ENCODE data around the gene TNFRSF1A.
"Not testable (repeated sequence)": the region's sequence is repeated elsewhere in the genome, so short reads cannot be mapped to it uniquely, and the experiment has no call there.

DNA sequence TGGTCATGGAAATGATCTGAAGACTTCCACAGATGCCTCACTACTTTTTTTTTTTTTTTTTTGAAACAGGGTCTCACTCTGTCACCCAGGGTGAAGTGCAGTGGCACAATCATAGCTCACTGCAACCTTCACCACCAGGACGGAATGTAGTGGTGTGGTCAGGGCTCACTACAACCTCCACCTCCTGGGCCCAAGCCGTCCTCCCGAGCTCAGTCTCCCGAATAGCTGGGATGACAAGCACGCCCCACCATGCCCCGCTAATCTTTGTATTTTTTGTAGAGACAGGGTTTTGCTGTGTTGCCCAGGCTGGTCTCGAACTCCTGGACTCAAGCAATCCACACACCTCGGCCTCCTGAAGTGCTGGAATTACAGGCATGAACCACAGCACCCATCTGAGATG lies 3.3 kb downstream of the TNFRSF1A start:
- TF ChIP-seq, protein P1, sequence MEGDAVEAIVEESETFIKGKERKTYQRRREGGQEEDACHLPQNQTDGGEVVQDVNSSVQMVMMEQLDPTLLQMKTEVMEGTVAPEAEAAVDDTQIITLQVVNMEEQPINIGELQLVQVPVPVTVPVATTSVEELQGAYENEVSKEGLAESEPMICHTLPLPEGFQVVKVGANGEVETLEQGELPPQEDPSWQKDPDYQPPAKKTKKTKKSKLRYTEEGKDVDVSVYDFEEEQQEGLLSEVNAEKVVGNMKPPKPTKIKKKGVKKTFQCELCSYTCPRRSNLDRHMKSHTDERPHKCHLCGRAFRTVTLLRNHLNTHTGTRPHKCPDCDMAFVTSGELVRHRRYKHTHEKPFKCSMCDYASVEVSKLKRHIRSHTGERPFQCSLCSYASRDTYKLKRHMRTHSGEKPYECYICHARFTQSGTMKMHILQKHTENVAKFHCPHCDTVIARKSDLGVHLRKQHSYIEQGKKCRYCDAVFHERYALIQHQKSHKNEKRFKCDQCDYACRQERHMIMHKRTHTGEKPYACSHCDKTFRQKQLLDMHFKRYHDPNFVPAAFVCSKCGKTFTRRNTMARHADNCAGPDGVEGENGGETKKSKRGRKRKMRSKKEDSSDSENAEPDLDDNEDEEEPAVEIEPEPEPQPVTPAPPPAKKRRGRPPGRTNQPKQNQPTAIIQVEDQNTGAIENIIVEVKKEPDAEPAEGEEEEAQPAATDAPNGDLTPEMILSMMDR (IDR thresholded peaks at IDR 0.05), result not testable (repeated sequence)
- not testable (repeated sequence) for TF ChIP-seq EP300, POLR2A, POLR2AphosphoS5 (IDR thresholded peaks at IDR 0.05)

All from sigmoid colon (tissue), 4 donors.